Gastrocnemius medialis (tissue), 4 donors: ENCODE measurements around the gene ZFYVE16. TPM values are rescaled to one million over a fixed set of nuclear protein-coding genes. Genes with fewer than 3 reads are reported as not detected.
"Not testable (repeated sequence)": the region's sequence is repeated elsewhere in the genome, so short reads cannot be mapped to it uniquely, and the experiment has no call there.

Experiments
- ATAC-seq, 2 donors: fragments of 150-250 bp; one replicate each; pipeline ENCODE4 v1.9.1; 2016
- DNase-seq, 2 donors: peaks; one replicate each; pipeline ENCODE4 v3.0.0-alpha.2; 2019
- H3K27ac ChIP-seq, 4 donors: fragments of 200-600 bp; sonication (generic); 1 replicate in 1 of 4; 2 replicates in 3 of 4; pipeline ENCODE4 v1.5.1; 2016 to 2018; ENCODE audit warnings: mild to moderate bottlenecking in 2 of 4, moderate library complexity in 1 of 4
- H3K27me3 ChIP-seq, 3 donors: fragments of 200-600 bp; sonication (generic) in 2 of 3; 1 replicate in 1 of 3; 2 replicates in 2 of 3; pipeline versions ENCODE4 v1.5.1 to v1.6.0; 2016 to 2019; ENCODE audit warnings: mild to moderate bottlenecking in 1 of 3, moderate library complexity in 1 of 3
- H3K36me3 ChIP-seq, 2 donors: fragments of 200-600 bp; sonication (generic) in 1 of 2; one replicate each; pipeline ENCODE4 v1.5.1; 2017 to 2018
- H3K4me1 ChIP-seq, 2 donors: fragments of 200-600 bp; sonication (generic) in 1 of 2; one replicate each; pipeline ENCODE4 v1.5.1; 2016 to 2017; ENCODE audit warnings: mild to moderate bottlenecking in 2 of 2
- H3K4me3 ChIP-seq, 4 donors: fragments of 200-600 bp; sonication (generic) in 3 of 4; 1 replicate in 1 of 4; 2 replicates in 3 of 4; pipeline ENCODE4 v1.5.1; 2016 to 2019; ENCODE audit warnings: mild to moderate bottlenecking in 2 of 4
- H3K9me3 ChIP-seq, 3 donors: fragments of 200-600 bp; sonication (generic) in 2 of 3; 1 replicate in 1 of 3; 2 replicates in 2 of 3; pipeline ENCODE4 v1.5.1; 2016 to 2019
- POLR2A ChIP-seq, 2 donors: fragments of 450-650 bp; IDR thresholded peaks; one replicate each; pipeline ENCODE4 v1.6.1; 2017; ENCODE audit warnings: antibody characterized with exemption in 2 of 2, mild to moderate bottlenecking in 2 of 2, moderate library complexity in 2 of 2
- in situ Hi-C, 4 donors: fragments of 200-750 bp; cut with MboI; loops; one replicate each; pipeline versions ENCODE4 v1.15.0 to v1.8.0; 2017; ENCODE audit warnings: low sequenced_read_pairs in 4 of 4
- intact Hi-C: fragments of 100-400 bp; cut with DNase I; formaldehyde crosslinking; loops from one replicate; pipeline ENCODE4 v1.15.1; 2023; ENCODE audit warnings: low total_unique reads
- total RNA-seq, 4 donors: library from RNA; depleted of rRNA; stranded (reverse); fragments of >200 nt; gene quantifications; one replicate each; pipeline versions ENCODE4 v1.1.0 to v1.2.3, GENCODE V29; 2016
- TF ChIP-seq, protein P1 (sequence below), 5 experiments: fragments of 450-650 bp in 3 of 5; fragments of 200-600 bp in 2 of 5; sonication (generic) in 2 of 5; IDR thresholded peaks in 4 of 5; conservative IDR thresholded peaks in 1 of 5; 1 replicate in 4 of 5; 2 replicates in 1 of 5; pipeline ENCODE4 v1.5.1; 2016 to 2019; ENCODE audit warnings: antibody characterized with exemption in 5 of 5, mild to moderate bottlenecking in 3 of 5, moderate library complexity in 3 of 5

Gene ZFYVE16
- total RNA-seq, 4 donors from 2014 or later, result 9.7 to 19.1 (median 12.4) TPM

DNA sequence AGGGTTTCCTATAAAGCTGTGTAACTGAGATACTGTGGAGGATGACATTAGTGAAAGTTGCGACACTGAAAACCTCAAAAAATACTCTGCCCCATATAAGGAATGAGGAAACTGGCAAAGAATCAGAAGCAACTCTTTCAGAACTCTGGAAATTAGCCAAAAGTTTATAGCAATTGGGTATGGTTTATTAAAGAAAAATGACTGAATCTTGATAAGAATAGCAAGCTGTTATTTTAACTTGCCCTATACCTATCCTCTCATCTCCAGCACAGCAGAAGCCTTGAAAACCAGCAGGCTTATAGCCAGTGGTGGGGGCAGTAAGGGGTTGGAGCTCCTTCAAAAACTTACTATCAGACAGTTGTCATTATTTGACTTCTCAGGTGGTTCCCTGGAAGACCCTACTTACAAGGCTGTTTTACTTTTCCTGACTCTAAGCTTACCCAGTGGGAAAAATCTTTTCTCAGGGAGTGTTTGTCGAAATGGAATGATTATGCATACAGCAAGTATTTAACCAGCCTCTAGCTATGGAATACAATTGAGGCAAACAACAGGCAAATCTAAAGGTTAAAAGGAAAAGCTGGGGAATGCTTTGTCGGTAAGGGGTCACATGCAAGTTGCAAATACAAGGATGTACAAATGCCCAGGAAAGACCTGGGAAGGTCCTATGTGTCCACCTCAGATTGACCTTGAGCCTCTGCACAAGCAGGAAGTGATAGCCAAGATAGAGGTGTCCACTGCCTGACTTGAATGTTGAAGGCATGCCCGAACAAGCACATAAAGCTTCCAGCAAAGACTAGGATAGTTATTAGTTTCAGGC, 59.0 kb downstream of the ZFYVE16 start:
- no peaks in the 10 kb centered on the region for H3K27me3 ChIP-seq
- no peaks in the 10 kb centered on the region for H3K9me3 ChIP-seq
- peaks cover 0 to 46% of the 10 kb centered on the region in 2 donors for H3K36me3 ChIP-seq
- no peak overlapping the region for H3K4me3 ChIP-seq
- intact Hi-C loops (no loop called here), in situ Hi-C loops (no loop called here)
- H3K27ac ChIP-seq, result no peak overlapping the region
- H3K4me1 ChIP-seq, result no peaks in the 10 kb centered on the region
- TF ChIP-seq POLR2A (IDR thresholded peaks at IDR 0.05), result no peak
- ATAC-seq, result no peak
- no peak for DNase-seq

DNA sequence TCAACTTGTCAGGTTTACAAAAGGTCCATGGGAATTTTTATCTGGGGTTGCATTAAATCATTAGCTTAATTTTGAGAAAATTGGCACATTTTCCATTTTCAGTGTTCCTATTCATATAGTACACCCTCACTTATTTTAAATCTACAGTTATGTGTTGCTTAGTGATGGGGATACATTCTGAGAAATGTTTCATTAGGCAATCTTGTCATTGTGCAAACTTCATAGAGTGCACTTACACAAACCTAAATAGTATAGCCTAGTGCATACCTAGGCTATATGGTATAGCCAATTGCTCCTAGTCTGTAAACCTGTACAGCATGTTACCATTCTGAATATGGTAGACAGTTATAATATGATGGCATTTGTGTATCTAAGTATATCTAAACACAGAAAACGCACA, 60.3 kb downstream of the ZFYVE16 start:
- Histone ChIP-seq H3K4me3 (no peak overlapping the region), H3K27me3 (no peaks in the 10 kb centered on the region), H3K9me3 (no peaks in the 10 kb centered on the region), H3K4me1 (no peaks in the 10 kb centered on the region), H3K36me3 (peaks cover 0 to 38% of the 10 kb centered on the region in 2 donors), H3K27ac (no peak overlapping the region)
- ATAC-seq, result no peak
- intact Hi-C loops, result no loop called here
- in situ Hi-C loops, result no loop called here
- TF ChIP-seq, protein P1, sequence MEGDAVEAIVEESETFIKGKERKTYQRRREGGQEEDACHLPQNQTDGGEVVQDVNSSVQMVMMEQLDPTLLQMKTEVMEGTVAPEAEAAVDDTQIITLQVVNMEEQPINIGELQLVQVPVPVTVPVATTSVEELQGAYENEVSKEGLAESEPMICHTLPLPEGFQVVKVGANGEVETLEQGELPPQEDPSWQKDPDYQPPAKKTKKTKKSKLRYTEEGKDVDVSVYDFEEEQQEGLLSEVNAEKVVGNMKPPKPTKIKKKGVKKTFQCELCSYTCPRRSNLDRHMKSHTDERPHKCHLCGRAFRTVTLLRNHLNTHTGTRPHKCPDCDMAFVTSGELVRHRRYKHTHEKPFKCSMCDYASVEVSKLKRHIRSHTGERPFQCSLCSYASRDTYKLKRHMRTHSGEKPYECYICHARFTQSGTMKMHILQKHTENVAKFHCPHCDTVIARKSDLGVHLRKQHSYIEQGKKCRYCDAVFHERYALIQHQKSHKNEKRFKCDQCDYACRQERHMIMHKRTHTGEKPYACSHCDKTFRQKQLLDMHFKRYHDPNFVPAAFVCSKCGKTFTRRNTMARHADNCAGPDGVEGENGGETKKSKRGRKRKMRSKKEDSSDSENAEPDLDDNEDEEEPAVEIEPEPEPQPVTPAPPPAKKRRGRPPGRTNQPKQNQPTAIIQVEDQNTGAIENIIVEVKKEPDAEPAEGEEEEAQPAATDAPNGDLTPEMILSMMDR (IDR thresholded peaks at IDR 0.05 in 4 of 5, conservative IDR thresholded peaks at IDR 0.05 in 1 of 5), result no peak
- TF ChIP-seq POLR2A (IDR thresholded peaks at IDR 0.05), result no peak
- no peak for DNase-seq

DNA sequence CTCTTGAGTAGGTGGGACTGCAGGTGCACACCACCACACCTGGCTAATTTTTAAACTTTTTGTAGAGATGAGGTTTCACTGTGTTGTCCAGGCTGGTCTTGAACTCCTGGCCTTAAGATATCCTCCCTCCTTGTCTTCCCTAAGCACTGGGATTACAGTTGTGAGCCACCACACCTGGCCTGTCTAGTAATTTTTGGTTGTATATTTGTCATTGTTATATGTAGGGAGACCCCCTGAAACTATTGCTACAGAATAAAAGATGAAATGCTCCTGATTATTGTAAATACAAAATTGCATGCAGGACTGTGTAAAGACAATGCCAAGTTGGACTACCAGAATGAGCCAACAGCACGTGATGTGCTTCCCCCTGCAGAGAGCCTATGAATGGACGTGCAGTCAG, 62.8 kb downstream of the ZFYVE16 start:
- H3K36me3 ChIP-seq, result peaks cover 0 to 55% of the 10 kb centered on the region in 2 donors
- ATAC-seq, H3K9me3 ChIP-seq, H3K4me3 ChIP-seq, in situ Hi-C loops, H3K27me3 ChIP-seq, H3K4me1 ChIP-seq, H3K27ac ChIP-seq, intact Hi-C loops, DNase-seq: not testable (repeated sequence)

DNA sequence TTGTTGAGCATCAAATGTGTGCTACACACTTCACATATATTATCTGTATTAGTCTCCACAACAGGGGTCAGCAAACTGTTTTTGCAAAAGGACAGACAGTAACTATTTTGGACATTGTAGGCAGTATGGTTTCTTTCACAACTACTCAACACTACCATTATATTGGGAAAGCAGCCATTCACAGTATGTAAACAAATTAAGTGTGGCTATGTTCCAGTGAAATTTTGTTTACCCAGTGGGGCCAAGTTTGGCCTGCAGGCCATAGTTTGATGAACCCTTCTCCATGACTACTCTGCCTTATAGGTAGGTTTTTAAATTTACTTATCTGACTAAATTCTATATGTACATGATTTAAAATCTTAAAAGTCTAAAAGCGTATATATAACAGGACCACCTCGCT, 67.1 kb downstream of the ZFYVE16 start:
- TF ChIP-seq POLR2A (IDR thresholded peaks at IDR 0.05), result no peak
- H3K36me3 ChIP-seq, result peaks cover 0 to 59% of the 10 kb centered on the region in 2 donors
- intact Hi-C loops (no loop called here), in situ Hi-C loops (loop anchor here in 1 of 4 donors (25.0 kb wide), 1 partner anchor 187 kb away; the partner anchor contains the start of genes DHFR and MSH3)
- no peak overlapping the region for H3K4me3 ChIP-seq
- no peaks in the 10 kb centered on the region for H3K27me3 ChIP-seq
- no peaks in the 10 kb centered on the region for H3K4me1 ChIP-seq
- H3K9me3 ChIP-seq, result no peaks in the 10 kb centered on the region
- H3K27ac ChIP-seq, result no peak overlapping the region
- DNase-seq (no peak), ATAC-seq (no peak)

DNA sequence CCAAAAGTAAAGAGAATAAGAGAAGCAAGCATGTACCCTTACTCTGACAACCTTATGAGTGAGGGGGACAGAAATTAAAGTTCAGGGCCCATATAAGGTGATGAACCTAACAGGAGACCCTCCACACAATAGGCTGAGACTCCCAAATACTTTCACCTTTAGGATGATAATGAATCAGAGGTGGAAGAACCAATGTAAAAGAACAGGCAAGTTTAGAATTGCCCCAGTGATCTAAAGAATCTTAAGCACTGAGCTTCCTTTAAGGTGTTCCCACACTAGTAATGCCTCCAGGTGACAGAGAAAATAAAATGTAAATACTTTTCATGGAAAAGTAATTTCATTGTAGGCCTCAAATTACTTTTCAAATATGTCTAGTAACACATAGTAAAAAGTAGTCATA, 71.8 kb downstream of the ZFYVE16 start:
- peaks cover 0 to 5% (median 0%) of the 10 kb centered on the region in 3 donors for H3K9me3 ChIP-seq
- peaks cover 0 to 27% of the 10 kb centered on the region in 2 donors for H3K36me3 ChIP-seq
- intact Hi-C loops (loop anchor here (10.0 kb wide), 1 partner anchor 715 kb away; no protein-coding TSS in a partner anchor), in situ Hi-C loops (loop anchor here in 1 of 4 donors (25.0 kb wide), 1 partner anchor 183 kb away; the partner anchor contains the start of genes DHFR and MSH3)
- H3K4me1 ChIP-seq, result no peaks in the 10 kb centered on the region
- no peaks in the 10 kb centered on the region for H3K27me3 ChIP-seq
- no peak overlapping the region for H3K27ac ChIP-seq
- no peak for DNase-seq
- TF ChIP-seq, protein P1 (IDR thresholded peaks at IDR 0.05 in 4 of 5, conservative IDR thresholded peaks at IDR 0.05 in 1 of 5), result no peak
- no peak for TF ChIP-seq POLR2A (IDR thresholded peaks at IDR 0.05)
- ATAC-seq, result no peak
- H3K4me3 ChIP-seq, result no peak overlapping the region

DNA sequence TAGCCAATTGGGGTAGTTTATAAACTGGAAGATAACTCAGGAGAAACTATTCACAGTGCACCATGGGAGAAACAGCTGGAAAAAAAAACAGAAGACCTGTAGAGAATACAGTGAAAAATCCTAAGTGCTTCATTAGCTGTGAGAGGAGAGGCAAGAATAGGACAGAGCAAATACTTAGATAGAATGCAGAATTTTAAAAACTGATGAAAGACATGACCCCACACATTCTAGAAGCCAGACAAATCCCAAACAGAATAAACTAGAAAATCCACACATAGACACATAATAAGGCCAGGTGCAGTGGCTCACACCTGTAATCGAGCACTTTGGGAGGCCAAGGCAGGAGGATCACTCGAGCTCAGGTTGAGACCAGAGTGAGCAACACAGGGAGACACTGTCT, 72.5 kb downstream of the ZFYVE16 start:
- no peak for TF ChIP-seq POLR2A (IDR thresholded peaks at IDR 0.05)
- TF ChIP-seq, protein P1 (IDR thresholded peaks at IDR 0.05 in 4 of 5, conservative IDR thresholded peaks at IDR 0.05 in 1 of 5), result no peak
- Histone ChIP-seq H3K9me3 (peaks cover 0 to 5% (median 0%) of the 10 kb centered on the region in 3 donors), H3K36me3 (peaks cover 0 to 21% of the 10 kb centered on the region in 2 donors), H3K27ac (no peak overlapping the region), H3K27me3 (no peaks in the 10 kb centered on the region), H3K4me3 (no peak overlapping the region), H3K4me1 (no peaks in the 10 kb centered on the region)
- ATAC-seq (no peak), DNase-seq (no peak)
- in situ Hi-C loops, result loop anchor here in 1 of 4 donors (25.0 kb wide), 1 partner anchor 182 kb away; the partner anchor contains the start of genes DHFR and MSH3
- intact Hi-C loops, result loop anchor here (10.0 kb wide), 1 partner anchor 714 kb away; no protein-coding TSS in a partner anchor
